Bronchial epithelial cell (primary cell): ENCODE data around the gene TALDO1. TPM values are rescaled to one million over a fixed set of nuclear protein-coding genes. Genes with fewer than 3 reads are reported as not detected.

Experiments
- DNase-seq: peaks from one replicate; pipeline ENCODE4 v3.0.0-alpha.2; 2010; ENCODE audit warnings: low read depth
- FAIRE-seq: peaks from 2 replicates; lab custom pipeline; 2011; peaks lifted over from hg19 to GRCh38; lab: Jason Lieb, UNC
- H3K27me3 ChIP-seq: 2 replicates; pipeline ENCODE4 v1.5.1; 2011; ENCODE audit warnings: low read length; ENCODE audit not compliant: control insufficient read depth, insufficient read depth
- H3K36me3 ChIP-seq: 2 replicates; pipeline ENCODE4 v1.5.1; 2011; ENCODE audit warnings: low read length; ENCODE audit not compliant: control insufficient read depth, insufficient read depth
- H3K4me3 ChIP-seq: 2 replicates; pipeline ENCODE4 v1.5.1; 2011; ENCODE audit warnings: mild to moderate bottlenecking, low read depth, low read length, control low read depth
- CTCF ChIP-seq: IDR thresholded peaks from 2 replicates; pipeline ENCODE4 v1.5.1; 2011; ENCODE audit warnings: mild to moderate bottlenecking, moderate library complexity, low read length, control low read depth, inconsistent platforms; ENCODE audit not compliant: insufficient read depth, severe bottlenecking
- total RNA-seq: library from RNA; depleted of rRNA; stranded (reverse); fragments of >200 nt; gene quantifications from 2 replicates; pipeline ENCODE4 v1.2.1, GENCODE V29; 2014

Gene TALDO1
- total RNA-seq, 1 donor from 2014 or later: 253 TPM

GRCh38 chr11:788953-789940, 42.0 kb downstream of the TALDO1 start:
- Histone ChIP-seq H3K36me3 (peaks cover 5% of the 10 kb centered on the region), H3K4me3 (no peak overlapping the region), H3K27me3 (peaks cover 3% of the 10 kb centered on the region)
- DNase-seq (no peak), FAIRE-seq (no peak)
- TF ChIP-seq CTCF: no peak

DNA sequence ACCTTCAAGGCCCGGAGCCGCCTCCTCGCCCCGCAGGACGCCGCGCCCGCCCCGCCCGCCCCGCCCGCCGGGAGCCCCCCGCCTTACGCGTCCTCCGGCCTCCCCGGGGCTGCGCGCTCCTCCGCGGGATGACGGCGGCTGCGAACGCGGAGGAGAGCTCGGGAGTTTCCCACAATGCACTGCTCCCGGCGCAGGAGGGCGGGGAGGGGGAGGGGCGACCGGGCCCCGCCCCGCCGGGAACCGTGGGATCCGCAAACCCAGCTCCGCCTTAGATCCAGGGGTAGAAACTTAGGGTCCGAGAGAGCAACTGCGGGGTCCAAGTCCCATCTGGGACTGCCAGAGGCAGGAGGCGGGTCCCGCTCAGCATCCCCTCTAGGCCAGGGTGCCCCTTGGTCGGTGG, 42.7 kb downstream of the TALDO1 start, which contains the start of gene CEND1:
Gene CEND1, minus strand, starts transcription at position 148 of the 400 bp plus-strand sequence. CDS start 1,514 bp downstream, outside the sequence.
- FAIRE-seq: no peak
- H3K4me3 ChIP-seq: no peak within 1 kb of the TSS

DNA sequence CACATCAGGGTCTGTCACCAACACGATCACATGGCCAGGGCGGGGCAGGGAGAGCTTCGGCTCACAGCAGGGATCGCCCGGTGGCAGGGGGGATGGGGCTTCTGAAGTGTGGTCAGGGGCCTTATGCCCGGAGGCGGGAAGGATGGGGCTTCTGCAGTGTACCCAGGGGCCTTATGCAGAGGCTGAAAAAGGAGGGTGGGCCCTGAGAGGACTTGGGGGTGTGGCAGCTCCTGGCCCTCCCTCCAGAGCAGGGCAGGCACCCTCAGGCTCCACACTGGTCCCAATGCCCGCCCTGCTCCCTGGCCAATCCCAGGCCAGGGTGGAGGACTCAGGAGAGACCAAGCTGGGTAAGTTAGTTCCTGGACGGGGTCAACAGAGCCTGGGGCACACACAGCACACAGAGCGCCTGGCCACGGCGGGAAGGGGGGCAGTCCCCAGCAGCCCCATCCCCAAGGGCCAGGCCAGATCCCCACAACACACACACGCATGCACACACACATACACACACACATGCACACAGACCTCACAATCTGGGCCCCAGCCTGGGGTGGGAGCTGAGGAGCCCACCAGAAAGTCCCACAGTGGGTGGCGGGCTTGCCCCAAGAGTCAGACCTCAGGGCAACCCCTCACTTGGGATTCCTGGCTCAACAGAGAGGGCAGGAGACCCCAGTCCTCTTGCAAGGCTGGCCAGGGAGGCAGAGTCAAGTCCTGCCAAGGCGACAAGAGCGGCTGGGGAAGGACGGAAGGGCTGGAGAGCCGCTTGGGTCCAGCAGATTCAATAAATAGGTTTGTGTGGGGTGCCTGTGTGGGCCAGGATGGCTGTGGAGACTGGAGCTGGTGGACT, 43.7 kb downstream of the TALDO1 start:
- peaks cover 3% of the 10 kb centered on the region for H3K27me3 ChIP-seq
- H3K4me3 ChIP-seq: no peak overlapping the region
- FAIRE-seq (no peak), DNase-seq (no peak)
- no peak for TF ChIP-seq CTCF
- peaks cover 10% of the 10 kb centered on the region for H3K36me3 ChIP-seq

More for the DNA sequence above, 42.7 kb downstream of the TALDO1 start, which contains the start of gene CEND1:
- DNase-seq: no peak
- peaks cover 3% of the 10 kb centered on the region for H3K27me3 ChIP-seq
- TF ChIP-seq CTCF: no peak
- peaks cover 10% of the 10 kb centered on the region for H3K36me3 ChIP-seq

GRCh38 chr11:791658-792534, 44.6 kb downstream of the TALDO1 start:
- FAIRE-seq (no peak), DNase-seq (no peak)
- no peak for TF ChIP-seq CTCF
- H3K4me3 ChIP-seq: no peak overlapping the region
- peaks cover 10% of the 10 kb centered on the region for H3K36me3 ChIP-seq
- peaks cover 3% of the 10 kb centered on the region for H3K27me3 ChIP-seq

DNA sequence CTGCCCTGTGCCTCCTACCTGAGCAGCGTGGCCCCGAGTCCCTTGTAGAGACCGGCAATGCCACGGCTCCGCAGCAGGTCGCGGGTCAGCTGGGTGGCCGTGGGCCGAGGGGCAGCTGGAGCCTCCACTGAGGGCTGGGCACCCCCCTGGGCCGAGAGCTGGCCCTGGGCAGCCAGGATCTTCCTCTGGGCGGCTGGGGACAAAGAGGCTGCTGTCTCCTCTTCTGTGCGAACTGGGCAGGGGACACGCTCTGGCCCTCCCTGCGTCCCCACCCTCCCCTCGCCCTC, 45.2 kb downstream of the TALDO1 start:
- peaks cover 3% of the 10 kb centered on the region for H3K27me3 ChIP-seq
- no peak for TF ChIP-seq CTCF
- DNase-seq: no peak
- peaks cover 10% of the 10 kb centered on the region for H3K36me3 ChIP-seq
- FAIRE-seq: no peak
- no peak overlapping the region for H3K4me3 ChIP-seq
